Osteocyte (in vitro differentiated cells): Measurements from ENCODE around the gene GALNT9. TPM values are rescaled to one million over a fixed set of nuclear protein-coding genes. Genes with fewer than 3 reads are reported as not detected.

Experiments used
- DNase-seq: peaks from one replicate; pipeline ENCODE4 v3.0.0; 2021; ENCODE audit warnings: mixed read lengths; ENCODE audit not compliant: unreplicated experiment; ENCODE audit errors: extremely low spot score
- H3K27ac Mint-ChIP-seq: one replicate; pipeline ENCODE4 v1.8.0; 2021; ENCODE audit warnings: mild to moderate bottlenecking, mixed read lengths; ENCODE audit not compliant: unreplicated experiment
- H3K27me3 Mint-ChIP-seq: one replicate; pipeline ENCODE4 v1.8.0; 2021; ENCODE audit warnings: mixed read lengths; ENCODE audit not compliant: unreplicated experiment
- H3K36me3 Mint-ChIP-seq: one replicate; pipeline ENCODE4 v1.8.0; 2021; ENCODE audit warnings: mixed read lengths; ENCODE audit not compliant: unreplicated experiment
- H3K4me1 Mint-ChIP-seq: one replicate; pipeline ENCODE4 v1.8.0; 2021; ENCODE audit warnings: mixed read lengths; ENCODE audit not compliant: unreplicated experiment
- H3K4me3 Mint-ChIP-seq: one replicate; pipeline ENCODE4 v1.8.0; 2021; ENCODE audit warnings: mild to moderate bottlenecking, moderate library complexity, mixed read lengths; ENCODE audit not compliant: unreplicated experiment
- H3K9me3 Mint-ChIP-seq: one replicate; pipeline ENCODE4 v1.8.0; 2021; ENCODE audit warnings: mixed read lengths; ENCODE audit not compliant: unreplicated experiment
- total RNA-seq: library from RNA; stranded (reverse); gene quantifications from 2 replicates; pipeline ENCODE4 v1.2.1, GENCODE V29; 2021
- TF ChIP-seq, protein P1 (sequence below): fragments of 200-600 bp; sonication (generic); IDR thresholded peaks from 2 replicates; pipeline ENCODE4 v1.5.0; 2021; ENCODE audit warnings: antibody characterized with exemption, mild to moderate bottlenecking, moderate library complexity

GALNT9 gene
- total RNA-seq, 1 donor from 2014 or later = not detected

- no peak overlapping the region for H3K27ac Mint-ChIP-seq
These were observed 149.7 kb downstream of the GALNT9 start for GRCh38 chr12:132179431-132180362.

DNA sequence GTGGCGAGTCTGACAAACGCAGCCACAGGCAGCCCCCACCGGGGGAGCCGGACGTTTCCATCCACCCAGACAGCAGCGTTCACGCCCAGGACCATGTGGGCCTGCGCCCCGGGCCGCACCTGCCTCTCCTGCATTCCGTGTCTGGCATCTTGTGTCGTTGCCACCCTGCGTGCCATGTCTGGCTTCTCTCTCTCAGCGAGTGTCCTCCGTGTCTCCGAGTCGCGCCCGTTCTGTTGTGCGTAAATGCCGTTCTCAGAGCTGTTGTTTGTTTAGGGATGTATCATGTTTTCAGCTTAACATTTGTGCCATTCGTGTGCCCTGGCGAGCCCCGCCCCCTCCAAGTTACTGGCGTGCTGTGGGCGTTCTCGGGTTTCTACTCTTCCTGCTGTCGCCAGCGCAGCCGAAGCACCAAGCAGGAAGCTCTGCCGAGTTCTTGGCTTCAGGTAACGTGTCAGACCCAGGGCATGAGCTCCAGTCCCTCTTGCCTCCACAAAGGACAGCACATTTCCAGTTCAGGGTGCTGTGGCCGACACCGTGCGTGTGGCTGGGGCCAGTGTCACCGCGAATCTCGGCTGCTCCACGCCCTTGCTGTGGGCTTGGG lies 150.5 kb downstream of the GALNT9 start:
- Mint-ChIP-seq H3K9me3 (no peaks in the 10 kb centered on the region), H3K27ac (no peak overlapping the region), H3K4me3 (no peak overlapping the region), H3K36me3 (no peaks in the 10 kb centered on the region), H3K27me3 (peaks cover 43% of the 10 kb centered on the region), H3K4me1 (no peaks in the 10 kb centered on the region)
- TF ChIP-seq, protein P1, sequence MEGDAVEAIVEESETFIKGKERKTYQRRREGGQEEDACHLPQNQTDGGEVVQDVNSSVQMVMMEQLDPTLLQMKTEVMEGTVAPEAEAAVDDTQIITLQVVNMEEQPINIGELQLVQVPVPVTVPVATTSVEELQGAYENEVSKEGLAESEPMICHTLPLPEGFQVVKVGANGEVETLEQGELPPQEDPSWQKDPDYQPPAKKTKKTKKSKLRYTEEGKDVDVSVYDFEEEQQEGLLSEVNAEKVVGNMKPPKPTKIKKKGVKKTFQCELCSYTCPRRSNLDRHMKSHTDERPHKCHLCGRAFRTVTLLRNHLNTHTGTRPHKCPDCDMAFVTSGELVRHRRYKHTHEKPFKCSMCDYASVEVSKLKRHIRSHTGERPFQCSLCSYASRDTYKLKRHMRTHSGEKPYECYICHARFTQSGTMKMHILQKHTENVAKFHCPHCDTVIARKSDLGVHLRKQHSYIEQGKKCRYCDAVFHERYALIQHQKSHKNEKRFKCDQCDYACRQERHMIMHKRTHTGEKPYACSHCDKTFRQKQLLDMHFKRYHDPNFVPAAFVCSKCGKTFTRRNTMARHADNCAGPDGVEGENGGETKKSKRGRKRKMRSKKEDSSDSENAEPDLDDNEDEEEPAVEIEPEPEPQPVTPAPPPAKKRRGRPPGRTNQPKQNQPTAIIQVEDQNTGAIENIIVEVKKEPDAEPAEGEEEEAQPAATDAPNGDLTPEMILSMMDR = no peak
- no peak for DNase-seq

More at GRCh38 chr12:132179431-132180362, 149.7 kb downstream of the GALNT9 start:
- DNase-seq = no peak
- H3K27me3 Mint-ChIP-seq = peaks cover 45% of the 10 kb centered on the region
- TF ChIP-seq, protein P1 = no peak
- H3K36me3 Mint-ChIP-seq = no peaks in the 10 kb centered on the region
- no peak overlapping the region for H3K4me3 Mint-ChIP-seq
- no peaks in the 10 kb centered on the region for H3K9me3 Mint-ChIP-seq
- H3K4me1 Mint-ChIP-seq = no peaks in the 10 kb centered on the region

DNA sequence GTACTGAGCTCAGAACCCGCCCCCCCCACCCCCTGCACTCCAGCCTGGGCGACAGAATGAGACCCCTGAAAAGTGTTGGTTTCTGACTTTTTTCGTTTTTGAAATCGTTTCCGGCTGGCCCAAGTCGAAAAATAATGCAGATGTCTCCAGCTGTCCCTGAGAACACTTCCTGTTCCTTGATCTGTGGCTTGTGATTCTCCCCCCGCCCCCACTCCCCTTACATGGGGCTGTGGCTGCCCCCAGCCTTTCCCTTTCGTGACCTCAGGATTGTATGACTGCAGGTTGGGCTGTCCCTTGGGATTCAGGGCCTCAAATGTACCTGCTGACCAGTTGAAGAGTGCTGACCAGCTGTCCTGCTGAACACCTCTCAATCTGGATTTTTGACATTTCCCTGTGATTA lies 151.1 kb downstream of the GALNT9 start:
- no peaks in the 10 kb centered on the region for H3K36me3 Mint-ChIP-seq
- H3K9me3 Mint-ChIP-seq = no peaks in the 10 kb centered on the region
- H3K27me3 Mint-ChIP-seq = peaks cover 41% of the 10 kb centered on the region
- no peak overlapping the region for H3K27ac Mint-ChIP-seq
- no peaks in the 10 kb centered on the region for H3K4me1 Mint-ChIP-seq
- no peak overlapping the region for H3K4me3 Mint-ChIP-seq
- TF ChIP-seq, protein P1 = no peak
- no peak for DNase-seq

DNA sequence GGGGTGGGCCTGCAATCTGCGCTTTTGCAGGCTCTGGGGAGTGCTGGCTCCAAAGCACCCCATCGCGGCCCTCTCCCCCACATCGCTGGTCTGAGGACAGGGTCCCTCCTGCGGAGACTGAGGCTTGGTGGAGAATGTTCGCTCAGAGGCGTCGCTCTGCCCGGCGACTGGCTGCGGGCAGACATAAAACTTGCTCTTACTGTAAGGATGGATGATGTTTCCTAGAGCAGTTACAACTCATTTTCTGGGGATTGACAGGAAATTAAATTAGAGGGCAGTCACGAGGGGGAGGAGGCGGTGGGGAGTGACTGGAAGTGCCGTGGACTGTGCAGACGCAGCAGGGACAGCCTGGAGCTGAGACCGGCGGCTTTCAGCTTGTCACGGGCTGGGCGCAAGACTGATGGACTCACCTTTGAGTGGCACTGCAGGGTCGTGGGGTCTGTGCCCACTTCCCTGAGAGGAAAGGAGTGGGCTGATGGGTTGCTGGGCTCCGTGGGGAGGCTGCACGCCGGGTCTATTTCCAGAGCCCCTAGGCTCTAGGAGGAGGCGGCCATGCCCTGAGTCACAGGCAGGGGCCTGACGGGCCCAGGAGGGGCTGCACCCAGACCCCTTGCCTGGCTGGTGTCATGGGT lies 152.4 kb downstream of the GALNT9 start:
- H3K9me3 Mint-ChIP-seq = no peaks in the 10 kb centered on the region
- H3K36me3 Mint-ChIP-seq = no peaks in the 10 kb centered on the region
- DNase-seq = no peak
- TF ChIP-seq, protein P1 = no peak
- peaks cover 36% of the 10 kb centered on the region for H3K27me3 Mint-ChIP-seq
- no peak overlapping the region for H3K27ac Mint-ChIP-seq
- H3K4me3 Mint-ChIP-seq = no peak overlapping the region
- H3K4me1 Mint-ChIP-seq = no peaks in the 10 kb centered on the region
